Coronary artery (tissue), 2 donors: Measurements from ENCODE around the gene ZNF398.

Experiments
- DNase-seq: peaks from one replicate; pipeline ENCODE4 v3.0.0-alpha.2; 2017; ENCODE audit warnings: low spot score
- H3K27ac ChIP-seq, 2 donors: fragments of 200-600 bp; sonication (generic); one replicate each; pipeline ENCODE4 v1.5.1; 2016 to 2019
- H3K4me3 ChIP-seq: fragments of 200-600 bp; sonication (generic); 2 replicates; pipeline ENCODE4 v1.5.1; 2016; ENCODE audit warnings: mild to moderate bottlenecking, moderate library complexity
- TF ChIP-seq, protein P1 (sequence below): fragments of 200-600 bp; sonication (generic); IDR thresholded peaks from one replicate; pipeline ENCODE4 v1.5.1; 2019; ENCODE audit warnings: antibody characterized with exemption

The ZNF398 gene

DNA sequence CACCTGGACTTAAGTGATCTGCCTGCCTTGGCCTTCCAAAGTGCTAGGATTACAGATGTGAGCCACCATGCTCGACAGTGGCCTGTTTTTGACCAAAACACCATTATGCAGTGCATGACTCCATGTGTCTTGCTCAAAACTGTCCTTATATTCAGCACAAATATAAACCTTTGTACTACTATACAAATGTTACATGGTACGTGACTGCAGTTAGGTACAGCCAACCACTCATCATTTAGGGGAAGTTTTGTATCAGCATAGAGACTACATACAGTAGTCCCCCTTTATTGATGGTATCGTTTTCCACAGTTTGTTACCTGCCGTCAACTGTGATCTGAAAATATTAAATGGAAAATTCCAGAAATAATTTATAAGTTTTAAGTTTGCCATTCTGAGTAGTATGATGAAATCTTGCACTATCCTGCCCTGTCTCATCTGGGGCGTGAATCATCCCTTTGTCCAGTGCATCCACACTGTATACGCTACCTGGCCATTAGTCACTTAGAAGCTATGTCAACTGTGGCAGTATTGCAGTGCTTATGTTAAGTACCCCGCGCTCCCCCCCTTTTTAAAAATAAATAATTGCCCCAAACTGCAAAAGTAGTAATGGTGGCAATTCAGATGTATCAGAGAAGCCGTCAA, 24.8 kb downstream of the ZNF398 start:
- TF ChIP-seq, protein P1, sequence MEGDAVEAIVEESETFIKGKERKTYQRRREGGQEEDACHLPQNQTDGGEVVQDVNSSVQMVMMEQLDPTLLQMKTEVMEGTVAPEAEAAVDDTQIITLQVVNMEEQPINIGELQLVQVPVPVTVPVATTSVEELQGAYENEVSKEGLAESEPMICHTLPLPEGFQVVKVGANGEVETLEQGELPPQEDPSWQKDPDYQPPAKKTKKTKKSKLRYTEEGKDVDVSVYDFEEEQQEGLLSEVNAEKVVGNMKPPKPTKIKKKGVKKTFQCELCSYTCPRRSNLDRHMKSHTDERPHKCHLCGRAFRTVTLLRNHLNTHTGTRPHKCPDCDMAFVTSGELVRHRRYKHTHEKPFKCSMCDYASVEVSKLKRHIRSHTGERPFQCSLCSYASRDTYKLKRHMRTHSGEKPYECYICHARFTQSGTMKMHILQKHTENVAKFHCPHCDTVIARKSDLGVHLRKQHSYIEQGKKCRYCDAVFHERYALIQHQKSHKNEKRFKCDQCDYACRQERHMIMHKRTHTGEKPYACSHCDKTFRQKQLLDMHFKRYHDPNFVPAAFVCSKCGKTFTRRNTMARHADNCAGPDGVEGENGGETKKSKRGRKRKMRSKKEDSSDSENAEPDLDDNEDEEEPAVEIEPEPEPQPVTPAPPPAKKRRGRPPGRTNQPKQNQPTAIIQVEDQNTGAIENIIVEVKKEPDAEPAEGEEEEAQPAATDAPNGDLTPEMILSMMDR: no peak
- H3K27ac ChIP-seq: no peak overlapping the region
- no peak for DNase-seq
- no peak overlapping the region for H3K4me3 ChIP-seq

DNA sequence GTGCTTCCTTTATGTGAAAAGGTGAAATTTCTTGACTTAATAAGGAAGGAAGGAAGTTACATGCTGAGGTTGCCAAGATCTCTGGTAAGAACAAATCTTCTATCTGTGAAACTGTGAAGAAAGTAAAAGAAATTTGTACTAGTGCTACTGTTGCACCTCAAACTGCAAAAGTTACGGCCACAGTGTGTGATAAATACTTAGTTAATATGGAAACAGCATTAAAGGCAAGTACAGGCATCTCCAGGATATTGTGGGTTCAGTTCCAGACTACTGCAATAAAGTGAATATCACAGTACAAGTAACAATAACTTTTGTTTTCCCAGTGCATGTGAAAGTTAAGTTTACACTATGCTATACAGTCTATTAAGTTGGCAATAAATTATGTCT, 25.3 kb downstream of the ZNF398 start:
- DNase-seq: no peak
- Histone ChIP-seq H3K27ac (no peak overlapping the region), H3K4me3 (no peak overlapping the region)
- TF ChIP-seq, protein P1: no peak

DNA sequence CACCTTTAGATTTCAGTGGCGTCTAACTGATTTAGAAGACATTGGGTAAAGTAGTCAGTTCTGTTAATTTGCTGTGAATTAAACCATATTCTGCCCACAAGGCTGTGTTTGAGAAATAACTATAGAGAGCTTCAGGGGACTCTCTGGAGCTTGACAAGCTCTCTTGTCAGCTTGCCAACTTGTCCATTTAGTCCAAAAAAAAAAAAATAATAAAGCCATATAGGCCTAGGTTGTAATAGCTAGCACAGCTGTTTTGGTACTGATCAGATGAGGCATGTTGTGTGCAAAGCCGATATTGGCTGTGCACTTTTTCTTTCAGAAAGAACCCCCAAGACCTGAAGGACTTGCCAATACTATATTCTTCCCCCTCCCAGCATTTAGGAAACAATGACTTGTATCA, 27.9 kb downstream of the ZNF398 start:
- TF ChIP-seq, protein P1: no peak
- DNase-seq: no peak
- H3K27ac ChIP-seq: no peak overlapping the region
- no peak overlapping the region for H3K4me3 ChIP-seq

DNA sequence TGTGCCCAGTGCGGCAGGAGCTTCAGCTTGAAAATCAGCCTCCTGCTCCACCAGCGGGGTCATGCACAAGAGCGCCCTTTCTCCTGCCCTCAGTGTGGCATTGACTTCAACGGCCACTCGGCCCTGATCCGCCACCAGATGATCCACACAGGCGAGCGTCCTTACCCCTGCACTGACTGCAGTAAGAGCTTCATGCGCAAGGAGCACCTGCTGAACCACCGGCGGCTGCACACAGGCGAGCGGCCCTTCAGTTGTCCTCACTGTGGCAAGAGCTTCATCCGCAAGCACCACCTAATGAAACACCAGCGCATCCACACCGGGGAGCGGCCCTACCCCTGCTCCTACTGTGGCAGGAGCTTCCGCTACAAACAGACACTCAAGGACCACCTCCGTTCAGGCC, 32.0 kb downstream of the ZNF398 start:
- no peak overlapping the region for H3K27ac ChIP-seq
- DNase-seq: no peak
- H3K4me3 ChIP-seq: no peak overlapping the region
- TF ChIP-seq, protein P1: no peak

DNA sequence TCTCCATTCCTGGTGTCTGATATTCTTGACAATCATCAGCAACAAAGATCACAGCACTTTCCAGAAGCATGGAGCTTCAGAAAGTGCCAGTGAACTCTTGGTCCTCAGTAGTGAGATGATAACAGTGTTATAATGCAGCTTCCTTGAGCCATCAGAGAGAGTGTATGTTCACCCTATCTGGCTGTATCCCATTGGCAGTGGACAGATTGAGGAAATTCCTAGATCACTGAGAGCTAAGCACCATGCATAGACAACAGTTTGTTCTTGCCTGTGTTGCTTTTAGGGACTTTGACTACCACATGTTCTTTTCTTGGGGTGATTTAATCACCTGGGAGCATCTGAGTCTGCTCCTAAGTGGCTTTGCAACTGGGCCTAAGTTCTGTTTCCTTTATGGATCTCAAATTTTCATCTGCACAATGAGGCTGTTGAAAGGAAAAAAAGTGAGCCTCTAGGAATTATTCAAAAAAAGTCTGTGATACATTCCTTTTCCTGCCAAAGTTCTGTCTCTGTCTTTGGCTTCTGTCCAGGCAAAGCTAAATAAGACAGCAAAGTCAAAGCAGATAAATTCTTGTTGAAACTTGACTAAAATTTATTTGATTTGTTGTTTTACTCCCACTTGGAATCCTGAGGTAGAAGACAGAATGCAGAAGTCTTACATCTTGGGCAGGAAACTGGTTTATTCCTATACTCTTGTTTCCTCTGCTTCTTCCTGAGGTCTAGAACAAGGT, 33.6 kb downstream of the ZNF398 start:
- DNase-seq: no peak
- TF ChIP-seq, protein P1: no peak
- Histone ChIP-seq H3K4me3 (no peak overlapping the region), H3K27ac (no peak overlapping the region)

DNA sequence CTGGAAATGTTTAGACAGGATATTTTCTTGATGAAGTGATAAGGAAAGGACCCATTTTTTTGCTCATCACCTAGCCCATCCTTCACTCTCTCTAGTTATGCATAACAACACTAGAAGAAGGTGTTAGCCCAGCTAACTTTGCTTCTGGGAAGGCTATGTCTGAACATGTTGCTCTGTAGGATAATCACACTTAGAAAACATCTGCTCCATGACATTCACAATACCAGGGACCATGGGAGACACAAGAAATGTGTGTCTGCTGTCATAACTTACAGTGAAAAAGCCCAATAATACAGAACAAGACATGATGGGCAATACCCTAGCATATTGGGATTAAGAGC, 34.2 kb downstream of the ZNF398 start:
- no peak for DNase-seq
- TF ChIP-seq, protein P1: no peak
- no peak overlapping the region for H3K27ac ChIP-seq
- H3K4me3 ChIP-seq: no peak overlapping the region

DNA sequence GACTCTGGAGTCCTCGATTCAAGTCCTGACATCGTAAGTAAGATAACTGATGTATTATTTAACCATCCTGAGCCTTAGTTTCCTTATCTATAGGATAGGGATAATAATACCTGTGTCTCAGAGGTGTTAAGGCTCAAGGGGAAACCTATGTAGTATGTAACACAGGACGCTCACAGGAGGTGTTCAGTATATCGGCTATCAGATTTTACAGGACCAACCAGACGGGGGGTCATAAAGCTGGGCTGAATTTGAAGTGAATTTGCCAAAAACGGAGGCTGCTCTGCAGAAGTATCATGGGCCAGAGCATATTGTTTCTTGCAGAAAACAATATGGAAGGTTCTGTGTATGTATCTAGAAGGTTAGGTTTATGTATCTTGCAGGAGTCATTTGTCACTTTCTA, 37.0 kb downstream of the ZNF398 start:
- H3K27ac ChIP-seq: no peak overlapping the region
- TF ChIP-seq, protein P1: no peak
- no peak overlapping the region for H3K4me3 ChIP-seq
- no peak for DNase-seq
